ENCODE results near the gene PBX3. TPM values are rescaled to one million over a fixed set of nuclear protein-coding genes. Genes with fewer than 3 reads are reported as not detected.

PBX3 gene
- total RNA-seq, 2 experiments from 2014 or later: 40.8 to 54.6 TPM

DNA sequence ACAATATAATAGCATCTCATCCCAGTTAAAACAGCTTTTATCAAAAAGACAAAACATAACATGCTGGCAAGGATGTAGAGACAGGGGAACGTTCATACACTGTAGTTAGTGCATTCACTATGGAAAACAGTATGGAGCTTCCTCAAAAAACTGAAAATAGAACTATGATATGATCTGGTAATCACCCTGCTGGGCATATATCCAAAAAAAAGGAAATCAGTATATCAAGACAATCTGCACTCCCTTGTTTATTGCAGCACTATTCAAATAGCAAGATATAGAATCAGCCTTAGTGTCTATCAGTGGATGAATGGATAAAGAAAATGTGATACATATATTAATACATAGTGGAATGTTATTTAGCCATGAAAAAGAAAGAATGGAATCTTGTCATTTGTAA lies 88.5 kb downstream of the PBX3 start:
- CTCF ChIA-PET (ENCODE audit: unreplicated experiment): no interaction called here
- POLR2A ChIA-PET: no interaction called here
- no peak for DNase-seq (ENCODE audit: low spot score)

DNA sequence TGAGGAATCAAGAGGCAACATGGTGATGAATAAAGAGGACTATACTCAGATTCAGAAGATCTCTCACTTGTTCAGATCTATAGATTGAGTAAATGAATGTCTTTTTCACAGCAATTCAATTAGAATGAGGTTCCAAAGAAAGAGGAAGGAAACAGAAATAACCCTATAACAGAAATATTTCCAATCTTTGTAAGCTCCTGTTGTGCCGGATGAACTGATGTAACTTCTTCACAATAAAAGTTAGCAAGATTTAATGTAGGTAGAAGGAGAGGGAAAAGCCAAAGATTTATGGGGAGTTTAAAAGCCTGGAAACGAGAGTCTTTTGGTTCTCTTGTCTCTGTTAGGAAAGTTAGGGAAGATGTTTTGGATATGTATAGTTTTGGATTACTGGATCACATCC lies 92.1 kb downstream of the PBX3 start:
- no peak overlapping the region for H2AFZ ChIP-seq (ENCODE audit: low read length)
- no peaks in the 10 kb centered on the region for H3K9me2 ChIP-seq (ENCODE audit: insufficient read depth, low read length)
- no peak for DNase-seq (ENCODE audit: low spot score)
- 0 out of 2 replicates have a peak, but pooled peaks cover 9% of the 10 kb centered on the region for H4K20me1 ChIP-seq (ENCODE audit: insufficient read depth, low read length)
- ChIA-PET CTCF (ENCODE audit: unreplicated experiment) (no interaction called here), POLR2A (interaction anchor here (0.7 kb wide), 1 partner anchor 20 kb away, joined by 3 read pairs; no protein-coding TSS in a partner anchor)
- BruUV-seq (replicated peaks): no TSS peak
- H3K79me2 ChIP-seq (ENCODE audit: insufficient read depth, low read depth, low read length): no peaks in the 10 kb centered on the region
- no peak overlapping the region for H3K27ac ChIP-seq (ENCODE audit: low read depth, low read length, poor library complexity, severe bottlenecking)
- H3K36me3 ChIP-seq (ENCODE audit: insufficient read depth, low read length): no peaks in the 10 kb centered on the region
- no peaks in the 10 kb centered on the region for H3K9me3 ChIP-seq (ENCODE audit: low read length)
- H3K4me2 ChIP-seq (ENCODE audit: low read length): no peak overlapping the region
- TF ChIP-seq, protein P1, sequence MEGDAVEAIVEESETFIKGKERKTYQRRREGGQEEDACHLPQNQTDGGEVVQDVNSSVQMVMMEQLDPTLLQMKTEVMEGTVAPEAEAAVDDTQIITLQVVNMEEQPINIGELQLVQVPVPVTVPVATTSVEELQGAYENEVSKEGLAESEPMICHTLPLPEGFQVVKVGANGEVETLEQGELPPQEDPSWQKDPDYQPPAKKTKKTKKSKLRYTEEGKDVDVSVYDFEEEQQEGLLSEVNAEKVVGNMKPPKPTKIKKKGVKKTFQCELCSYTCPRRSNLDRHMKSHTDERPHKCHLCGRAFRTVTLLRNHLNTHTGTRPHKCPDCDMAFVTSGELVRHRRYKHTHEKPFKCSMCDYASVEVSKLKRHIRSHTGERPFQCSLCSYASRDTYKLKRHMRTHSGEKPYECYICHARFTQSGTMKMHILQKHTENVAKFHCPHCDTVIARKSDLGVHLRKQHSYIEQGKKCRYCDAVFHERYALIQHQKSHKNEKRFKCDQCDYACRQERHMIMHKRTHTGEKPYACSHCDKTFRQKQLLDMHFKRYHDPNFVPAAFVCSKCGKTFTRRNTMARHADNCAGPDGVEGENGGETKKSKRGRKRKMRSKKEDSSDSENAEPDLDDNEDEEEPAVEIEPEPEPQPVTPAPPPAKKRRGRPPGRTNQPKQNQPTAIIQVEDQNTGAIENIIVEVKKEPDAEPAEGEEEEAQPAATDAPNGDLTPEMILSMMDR (conservative IDR thresholded peaks at IDR 0.05; ENCODE audit: low read length): no peak
- no peak for TF ChIP-seq EZH2phosphoT487 (IDR thresholded peaks at IDR 0.05; ENCODE audit: borderline replicate concordance, low read depth, low read length)
- H3K4me3 ChIP-seq (ENCODE audit: low read depth, low read length, poor library complexity, severe bottlenecking): no peak overlapping the region
- H3K4me1 ChIP-seq (ENCODE audit: insufficient read depth, low read length, poor library complexity, severe bottlenecking): no peaks in the 10 kb centered on the region
- intact Hi-C loops (cut with micrococcal nuclease; ENCODE audit: unreplicated experiment): no loop called here

More for the DNA sequence above, 88.5 kb downstream of the PBX3 start:
- Histone ChIP-seq H4K20me1 (ENCODE audit: insufficient read depth, low read length) (no peaks in the 10 kb centered on the region), H3K27ac (ENCODE audit: low read depth, low read length, poor library complexity, severe bottlenecking) (no peak overlapping the region), H3K4me3 (ENCODE audit: low read depth, low read length, poor library complexity, severe bottlenecking) (no peak overlapping the region), H3K4me2 (ENCODE audit: low read length) (no peak overlapping the region), H3K9me3 (ENCODE audit: low read length) (no peaks in the 10 kb centered on the region), H3K9me2 (ENCODE audit: insufficient read depth, low read length) (no peaks in the 10 kb centered on the region), H3K4me1 (ENCODE audit: insufficient read depth, low read length, poor library complexity, severe bottlenecking) (no peaks in the 10 kb centered on the region), H2AFZ (ENCODE audit: low read length) (no peak overlapping the region), H3K79me2 (ENCODE audit: insufficient read depth, low read depth, low read length) (no peaks in the 10 kb centered on the region), H3K36me3 (ENCODE audit: insufficient read depth, low read length) (no peaks in the 10 kb centered on the region)
- no TSS peak for BruUV-seq (replicated peaks)
- TF ChIP-seq, protein P1 (conservative IDR thresholded peaks at IDR 0.05; ENCODE audit: low read length): no peak
- TF ChIP-seq EZH2phosphoT487 (IDR thresholded peaks at IDR 0.05; ENCODE audit: borderline replicate concordance, low read depth, low read length): no peak
- intact Hi-C loops (cut with micrococcal nuclease; ENCODE audit: unreplicated experiment): no loop called here

DNA sequence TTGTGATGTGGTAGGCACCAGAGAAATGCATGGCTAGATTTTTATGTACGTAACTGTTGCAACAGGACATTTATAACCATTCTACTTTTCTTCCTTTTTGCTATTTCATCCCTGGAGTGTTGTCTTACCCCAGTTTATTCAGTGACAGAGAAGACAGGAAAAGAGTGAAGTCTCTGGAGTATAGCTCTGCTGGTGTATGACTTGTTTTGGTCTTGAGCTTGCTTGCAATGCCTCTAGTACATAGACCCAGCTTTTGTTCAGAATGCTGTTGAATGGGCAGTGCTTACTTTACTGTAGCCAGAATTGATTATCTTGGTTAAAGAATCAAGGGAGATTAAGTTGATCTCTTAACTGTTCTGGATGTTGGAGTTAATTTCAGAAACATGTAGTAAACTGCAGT lies 94.3 kb downstream of the PBX3 start:
- no TSS peak for BruUV-seq (replicated peaks)
- Histone ChIP-seq H4K20me1 (ENCODE audit: insufficient read depth, low read length) (0 out of 2 replicates have a peak, but pooled peaks cover 9% of the 10 kb centered on the region), H3K79me2 (ENCODE audit: insufficient read depth, low read depth, low read length) (no peaks in the 10 kb centered on the region), H3K4me3 (ENCODE audit: low read depth, low read length, poor library complexity, severe bottlenecking) (no peak overlapping the region), H2AFZ (ENCODE audit: low read length) (no peak overlapping the region), H3K27ac (ENCODE audit: low read depth, low read length, poor library complexity, severe bottlenecking) (no peak overlapping the region), H3K4me2 (ENCODE audit: low read length) (no peak overlapping the region), H3K9me2 (ENCODE audit: insufficient read depth, low read length) (no peaks in the 10 kb centered on the region), H3K36me3 (ENCODE audit: insufficient read depth, low read length) (no peaks in the 10 kb centered on the region), H3K9me3 (ENCODE audit: low read length) (no peaks in the 10 kb centered on the region), H3K4me1 (ENCODE audit: insufficient read depth, low read length, poor library complexity, severe bottlenecking) (no peaks in the 10 kb centered on the region)
- POLR2A ChIA-PET: interaction anchor here (0.5 to 0.6 kb wide), 2 partner anchors 10 to 719 kb away, joined by 3 read pairs; no protein-coding TSS in a partner anchor
- DNase-seq (ENCODE audit: low spot score): no peak
- no peak for TF ChIP-seq EZH2phosphoT487 (IDR thresholded peaks at IDR 0.05; ENCODE audit: borderline replicate concordance, low read depth, low read length)
- TF ChIP-seq, protein P1 (conservative IDR thresholded peaks at IDR 0.05; ENCODE audit: low read length): no peak
- intact Hi-C loops (cut with micrococcal nuclease; ENCODE audit: unreplicated experiment): no loop called here
- CTCF ChIA-PET (ENCODE audit: unreplicated experiment): no interaction called here

All from OCI-LY7 (cell line).